HL-60 (cell line): ENCODE results near the gene SPINT2.

Experiments used
- POLR2AphosphoS5 ChIP-seq: IDR thresholded peaks from 2 replicates; pipeline ENCODE4 v1.6.1; 2012; ENCODE audit warnings: low read depth
- TF ChIP-seq, protein P1 (sequence below): IDR thresholded peaks from one replicate; pipeline ENCODE4 v1.5.1; 2011; ENCODE audit warnings: low read length, control low read depth, inconsistent platforms; ENCODE audit not compliant: insufficient read depth

DNA sequence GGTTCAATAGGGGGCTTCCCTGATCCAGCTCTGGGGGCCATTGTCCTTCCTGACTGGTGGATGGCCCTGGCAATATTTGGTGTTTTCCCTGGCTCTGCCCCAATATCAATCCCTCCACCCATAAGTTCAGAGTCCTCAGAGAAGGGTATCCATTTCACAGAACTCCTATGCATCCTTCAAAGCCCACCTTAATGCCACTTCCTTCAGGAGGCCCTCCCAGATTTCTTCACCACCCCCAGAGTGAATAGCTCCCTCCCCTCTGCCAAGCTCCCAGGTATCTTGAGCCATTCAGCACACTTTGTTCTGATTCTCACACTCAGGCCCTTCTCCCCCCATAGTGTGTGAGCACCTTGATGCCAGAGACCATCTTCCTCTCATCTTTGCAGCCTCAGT lies 13.9 kb upstream of the SPINT2 start:
- TF ChIP-seq, protein P1, sequence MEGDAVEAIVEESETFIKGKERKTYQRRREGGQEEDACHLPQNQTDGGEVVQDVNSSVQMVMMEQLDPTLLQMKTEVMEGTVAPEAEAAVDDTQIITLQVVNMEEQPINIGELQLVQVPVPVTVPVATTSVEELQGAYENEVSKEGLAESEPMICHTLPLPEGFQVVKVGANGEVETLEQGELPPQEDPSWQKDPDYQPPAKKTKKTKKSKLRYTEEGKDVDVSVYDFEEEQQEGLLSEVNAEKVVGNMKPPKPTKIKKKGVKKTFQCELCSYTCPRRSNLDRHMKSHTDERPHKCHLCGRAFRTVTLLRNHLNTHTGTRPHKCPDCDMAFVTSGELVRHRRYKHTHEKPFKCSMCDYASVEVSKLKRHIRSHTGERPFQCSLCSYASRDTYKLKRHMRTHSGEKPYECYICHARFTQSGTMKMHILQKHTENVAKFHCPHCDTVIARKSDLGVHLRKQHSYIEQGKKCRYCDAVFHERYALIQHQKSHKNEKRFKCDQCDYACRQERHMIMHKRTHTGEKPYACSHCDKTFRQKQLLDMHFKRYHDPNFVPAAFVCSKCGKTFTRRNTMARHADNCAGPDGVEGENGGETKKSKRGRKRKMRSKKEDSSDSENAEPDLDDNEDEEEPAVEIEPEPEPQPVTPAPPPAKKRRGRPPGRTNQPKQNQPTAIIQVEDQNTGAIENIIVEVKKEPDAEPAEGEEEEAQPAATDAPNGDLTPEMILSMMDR = no peak
- no peak for TF ChIP-seq POLR2AphosphoS5
